Liver (tissue), 9 donors: Measurements from ENCODE around the gene ANKRD13A. TPM values are rescaled to one million over a fixed set of nuclear protein-coding genes. Genes with fewer than 3 reads are reported as not detected.

Source experiments
- DNase-seq: peaks from one replicate; pipeline ENCODE4 v3.0.0-alpha.2; 2017; ENCODE audit warnings: low spot score
- H3K27ac ChIP-seq, 2 donors: one replicate each; pipeline ENCODE4 v1.7.0; 2013; ENCODE audit warnings: inconsistent platforms in 2 of 2, low read length in 2 of 2, control low read depth in 1 of 2, low read depth in 1 of 2, mild to moderate bottlenecking in 1 of 2
- H3K27me3 ChIP-seq, 4 donors: one replicate each; pipeline versions ENCODE4 v1.6.1 to v1.7.0; 2013; ENCODE audit warnings: low read length in 3 of 4, inconsistent platforms in 1 of 4, mild to moderate bottlenecking in 1 of 4, moderate library complexity in 1 of 4; ENCODE audit not compliant: control insufficient read depth in 4 of 4, insufficient read depth in 4 of 4
- H3K36me3 ChIP-seq, 4 donors: one replicate each; pipeline versions ENCODE4 v1.6.1 to v1.7.0; 2013; ENCODE audit warnings: low read length in 3 of 4, mild to moderate bottlenecking in 3 of 4, low read depth in 1 of 4, moderate library complexity in 1 of 4; ENCODE audit not compliant: control insufficient read depth in 4 of 4, insufficient read depth in 3 of 4
- H3K4me1 ChIP-seq, 4 donors: one replicate each; pipeline versions ENCODE4 v1.6.1 to v1.7.0; 2013; ENCODE audit warnings: low read length in 3 of 4, mild to moderate bottlenecking in 3 of 4, moderate library complexity in 1 of 4; ENCODE audit not compliant: control insufficient read depth in 4 of 4, insufficient read depth in 4 of 4
- H3K4me3 ChIP-seq, 3 donors: one replicate each; pipeline versions ENCODE4 v1.6.1 to v1.7.0; 2013; ENCODE audit warnings: low read length in 3 of 3, control low read depth in 1 of 3, low read depth in 1 of 3, mild to moderate bottlenecking in 1 of 3
- H3K9ac ChIP-seq, 2 donors: one replicate each; pipeline ENCODE4 v1.7.0; 2013; ENCODE audit warnings: low read length in 2 of 2, mild to moderate bottlenecking in 2 of 2, moderate library complexity in 2 of 2, control low read depth in 1 of 2, low read depth in 1 of 2
- H3K9me3 ChIP-seq, 4 donors: one replicate each; pipeline versions ENCODE4 v1.6.1 to v1.7.0; 2013; ENCODE audit warnings: low read length in 3 of 4; ENCODE audit not compliant: control insufficient read depth in 4 of 4
- EGR1 ChIP-seq, 2 donors: IDR thresholded peaks; 2 replicates each; pipeline ENCODE4 v1.6.1; 2016 to 2018; ENCODE audit warnings: antibody characterized with exemption in 2 of 2, low read depth in 2 of 2
- FOXA1 ChIP-seq: IDR thresholded peaks from 2 replicates; pipeline ENCODE4 v1.6.1; 2016; ENCODE audit warnings: antibody characterized with exemption
- GABPA ChIP-seq, 2 donors: IDR thresholded peaks in 1 of 2; conservative IDR thresholded peaks in 1 of 2; 2 replicates each; pipeline ENCODE4 v1.6.1; 2016; ENCODE audit warnings: antibody characterized with exemption in 2 of 2, mild to moderate bottlenecking in 1 of 2, moderate library complexity in 1 of 2
- HNF4A ChIP-seq, 2 donors: conservative IDR thresholded peaks; 2 replicates each; pipeline ENCODE4 v1.6.1; 2016; ENCODE audit warnings: antibody characterized with exemption in 2 of 2, mild to moderate bottlenecking in 2 of 2
- HNF4G ChIP-seq: IDR thresholded peaks from 2 replicates; pipeline ENCODE4 v1.6.1; 2016; ENCODE audit warnings: antibody characterized with exemption
- JUND ChIP-seq, 2 donors: IDR thresholded peaks; 2 replicates each; pipeline ENCODE4 v1.6.1; 2016; ENCODE audit warnings: antibody characterized with exemption in 2 of 2
- NR2F2 ChIP-seq: IDR thresholded peaks from 2 replicates; pipeline ENCODE4 v1.6.1; 2016; ENCODE audit warnings: antibody characterized with exemption
- RAD21 ChIP-seq, 2 donors: IDR thresholded peaks; 2 replicates each; pipeline ENCODE4 v1.6.1; 2016; ENCODE audit warnings: antibody characterized with exemption in 2 of 2, mild to moderate bottlenecking in 2 of 2
- RXRA ChIP-seq, 2 donors: IDR thresholded peaks; 2 replicates each; pipeline ENCODE4 v1.6.1; 2017 to 2018; ENCODE audit warnings: antibody characterized with exemption in 2 of 2, mild to moderate bottlenecking in 1 of 2
- SP1 ChIP-seq: IDR thresholded peaks from 2 replicates; pipeline ENCODE4 v1.6.1; 2018; ENCODE audit warnings: antibody characterized with exemption, mild to moderate bottlenecking
- TAF1 ChIP-seq: conservative IDR thresholded peaks from 2 replicates; pipeline ENCODE4 v1.6.1; 2016; ENCODE audit warnings: antibody characterized with exemption, mild to moderate bottlenecking
- YY1 ChIP-seq: IDR thresholded peaks from 2 replicates; pipeline ENCODE4 v1.6.1; 2016; ENCODE audit warnings: antibody characterized with exemption, mild to moderate bottlenecking
- WGBS: extraction: QIAGEN DNeasy Blood & Tissue Kit; methylation state at CpG from one replicate; pipeline ENCODE4 v1.1.7; 2013; 5-methylcytosine and 5-hydroxymethylcytosine counted together
- polyA plus RNA-seq, 2 donors: library from polyadenylated mRNA; stranded (reverse) in 1 of 2; unstranded in 1 of 2; fragments of 200-250 nt in 1 of 2; fragments of >200 nt in 1 of 2; fragmentation: Nextera tagmentation in 1 of 2; extraction: Ambion mirVana in 1 of 2; gene quantifications; one replicate each; pipeline versions ENCODE4 v1.2.1 to v1.2.3, GENCODE V29; 2013 to 2015
- total RNA-seq, 2 donors: library from RNA; depleted of rRNA; stranded (reverse); fragments of >200 nt; gene quantifications; one replicate each; pipeline ENCODE4 v1.2.3, GENCODE V29; 2014
- TF ChIP-seq, protein P1 (sequence below): IDR thresholded peaks from 2 replicates; pipeline ENCODE4 v1.6.1; 2016; ENCODE audit warnings: antibody characterized with exemption, mild to moderate bottlenecking
- TF ChIP-seq, protein P2 (sequence below): IDR thresholded peaks from 2 replicates; pipeline ENCODE4 v1.6.1; 2016; ENCODE audit warnings: antibody characterized with exemption
- TF ChIP-seq, protein P3 (sequence below): IDR thresholded peaks from 2 replicates; pipeline ENCODE4 v1.6.1; 2016; ENCODE audit warnings: antibody characterized with exemption
- TF ChIP-seq, protein P4 (sequence below): IDR thresholded peaks from 2 replicates; pipeline ENCODE4 v1.6.1; 2016; ENCODE audit warnings: antibody characterized with exemption
- donor health status: healthy.
- donor health status: healthy.
- donor health status: healthy.
- donor health status: healthy.
- donor health status: healthy.

Gene ANKRD13A
- total and polyA plus RNA-seq, 4 donors = 7.0 to 40.5 (median 18.8) TPM

DNA sequence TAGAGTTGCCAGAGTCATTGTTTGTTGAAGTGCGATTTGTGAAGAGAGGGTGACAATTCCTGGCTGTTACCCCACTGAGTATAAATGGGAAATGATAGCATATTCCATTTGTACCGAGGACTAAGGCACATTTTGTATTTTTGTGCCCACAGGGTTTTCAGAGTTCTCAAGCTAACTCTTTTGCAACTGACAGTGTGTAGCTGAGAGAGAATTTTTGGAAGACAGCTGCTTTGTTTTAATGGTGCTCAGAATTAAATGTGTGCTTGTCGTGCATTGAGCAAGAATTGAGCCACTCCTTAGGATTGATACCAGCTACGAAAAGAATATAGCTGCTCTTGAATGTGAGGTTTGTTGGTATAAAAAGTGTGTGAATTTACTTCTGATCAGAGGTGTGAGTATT is 21.7 kb downstream of the ANKRD13A start:
- Histone ChIP-seq H3K9me3 (no peaks in the 10 kb centered on the region), H3K4me1 (peaks cover 4 to 26% (median 23%) of the 10 kb centered on the region in 4 donors), H3K27me3 (no peaks in the 10 kb centered on the region), H3K27ac (no peak overlapping the region), H3K4me3 (no peak overlapping the region), H3K36me3 (peaks cover 2 to 29% (median 26%) of the 10 kb centered on the region in 4 donors), H3K9ac (no peak overlapping the region)
- DNase-seq = no peak
- no peak for TF ChIP-seq RXRA (IDR thresholded peaks at IDR 0.05)
- no peak for TF ChIP-seq HNF4G
- TF ChIP-seq FOXA1 = no peak
- no peak for TF ChIP-seq JUND (IDR thresholded peaks at IDR 0.05)
- 96% methylated on average over 4 of the region's 4 CpGs for WGBS

DNA sequence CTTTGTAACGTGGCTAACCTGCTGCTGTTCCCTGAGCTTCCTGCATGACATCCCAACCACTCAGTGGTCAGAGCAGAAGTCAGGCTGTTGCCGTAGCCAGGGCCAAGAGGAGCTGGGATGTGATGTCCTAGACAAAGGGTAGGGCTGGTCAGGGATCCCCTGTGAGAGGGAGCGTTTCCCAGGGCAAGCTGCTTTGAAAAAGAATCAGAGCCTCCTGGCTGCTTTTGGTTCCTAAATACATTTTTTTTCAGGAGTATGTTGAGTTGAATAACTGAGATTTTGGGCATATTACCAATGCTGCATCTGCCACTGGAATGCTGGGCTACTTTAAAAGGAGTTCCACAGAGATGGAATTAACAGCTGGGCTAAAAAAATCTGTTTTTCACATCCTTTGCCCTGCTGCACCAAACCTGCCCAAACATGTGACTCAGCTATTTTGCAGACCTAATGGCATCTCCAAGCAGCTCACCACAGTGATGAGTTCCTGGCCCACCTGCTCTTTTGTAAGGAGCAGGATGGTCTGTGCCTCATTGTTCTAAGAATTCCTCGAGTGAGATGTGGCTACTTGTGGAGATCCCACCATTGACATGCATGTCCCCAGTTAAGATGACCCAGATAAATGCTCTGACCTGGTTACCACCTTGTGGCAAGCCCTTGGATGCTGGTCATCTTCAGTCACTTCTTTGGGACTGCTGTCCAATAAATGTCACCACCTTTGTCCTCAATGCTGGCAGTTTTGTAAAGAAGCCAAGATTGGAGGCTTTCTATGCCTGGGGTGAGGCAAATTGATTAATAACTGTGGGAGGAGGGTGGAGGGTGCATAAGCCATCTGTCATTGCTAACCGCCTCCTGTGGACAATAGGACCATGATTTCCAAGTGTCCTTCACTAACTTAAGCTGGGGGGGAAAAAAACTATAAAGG is 24.1 kb downstream of the ANKRD13A start:
- H3K27ac ChIP-seq = peak overlapping the region; percentile 14 to 18
- H3K36me3 ChIP-seq = peaks cover 2 to 35% (median 23%) of the 10 kb centered on the region in 4 donors
- H3K4me1 ChIP-seq = peaks cover 4 to 26% (median 23%) of the 10 kb centered on the region in 4 donors
- no peak overlapping the region for H3K4me3 ChIP-seq
- DNase-seq = no peak
- no peaks in the 10 kb centered on the region for H3K9me3 ChIP-seq
- 80% methylated on average over 5 of the region's 5 CpGs for WGBS
- H3K27me3 ChIP-seq = no peaks in the 10 kb centered on the region
- TF ChIP-seq EGR1 (IDR thresholded peaks at IDR 0.05; ENCODE audit: low read depth in 2 of 2) = no peak
- TF ChIP-seq NR2F2 = no peak
- peak; percentile 55 to 73 for TF ChIP-seq HNF4A (conservative IDR thresholded peaks at IDR 0.05)
- TF ChIP-seq YY1 = peak; percentile 58
- TF ChIP-seq, protein P1, sequence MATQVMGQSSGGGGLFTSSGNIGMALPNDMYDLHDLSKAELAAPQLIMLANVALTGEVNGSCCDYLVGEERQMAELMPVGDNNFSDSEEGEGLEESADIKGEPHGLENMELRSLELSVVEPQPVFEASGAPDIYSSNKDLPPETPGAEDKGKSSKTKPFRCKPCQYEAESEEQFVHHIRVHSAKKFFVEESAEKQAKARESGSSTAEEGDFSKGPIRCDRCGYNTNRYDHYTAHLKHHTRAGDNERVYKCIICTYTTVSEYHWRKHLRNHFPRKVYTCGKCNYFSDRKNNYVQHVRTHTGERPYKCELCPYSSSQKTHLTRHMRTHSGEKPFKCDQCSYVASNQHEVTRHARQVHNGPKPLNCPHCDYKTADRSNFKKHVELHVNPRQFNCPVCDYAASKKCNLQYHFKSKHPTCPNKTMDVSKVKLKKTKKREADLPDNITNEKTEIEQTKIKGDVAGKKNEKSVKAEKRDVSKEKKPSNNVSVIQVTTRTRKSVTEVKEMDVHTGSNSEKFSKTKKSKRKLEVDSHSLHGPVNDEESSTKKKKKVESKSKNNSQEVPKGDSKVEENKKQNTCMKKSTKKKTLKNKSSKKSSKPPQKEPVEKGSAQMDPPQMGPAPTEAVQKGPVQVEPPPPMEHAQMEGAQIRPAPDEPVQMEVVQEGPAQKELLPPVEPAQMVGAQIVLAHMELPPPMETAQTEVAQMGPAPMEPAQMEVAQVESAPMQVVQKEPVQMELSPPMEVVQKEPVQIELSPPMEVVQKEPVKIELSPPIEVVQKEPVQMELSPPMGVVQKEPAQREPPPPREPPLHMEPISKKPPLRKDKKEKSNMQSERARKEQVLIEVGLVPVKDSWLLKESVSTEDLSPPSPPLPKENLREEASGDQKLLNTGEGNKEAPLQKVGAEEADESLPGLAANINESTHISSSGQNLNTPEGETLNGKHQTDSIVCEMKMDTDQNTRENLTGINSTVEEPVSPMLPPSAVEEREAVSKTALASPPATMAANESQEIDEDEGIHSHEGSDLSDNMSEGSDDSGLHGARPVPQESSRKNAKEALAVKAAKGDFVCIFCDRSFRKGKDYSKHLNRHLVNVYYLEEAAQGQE = peak; percentile 51
- peak; percentile 29 for TF ChIP-seq SP1
- TF ChIP-seq GABPA (IDR thresholded peaks at IDR 0.05 in 1 of 2, conservative IDR thresholded peaks at IDR 0.05 in 1 of 2) = no peak
- peak; percentile 14 to 30 for TF ChIP-seq RAD21 (IDR thresholded peaks at IDR 0.05)
- TF ChIP-seq, protein P2, sequence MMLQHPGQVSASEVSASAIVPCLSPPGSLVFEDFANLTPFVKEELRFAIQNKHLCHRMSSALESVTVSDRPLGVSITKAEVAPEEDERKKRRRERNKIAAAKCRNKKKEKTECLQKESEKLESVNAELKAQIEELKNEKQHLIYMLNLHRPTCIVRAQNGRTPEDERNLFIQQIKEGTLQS = no peak
- no peak for TF ChIP-seq HNF4G
- TF ChIP-seq JUND (IDR thresholded peaks at IDR 0.05) = peak in 1 of 2 donors; percentile 64
- TF ChIP-seq, protein P3, sequence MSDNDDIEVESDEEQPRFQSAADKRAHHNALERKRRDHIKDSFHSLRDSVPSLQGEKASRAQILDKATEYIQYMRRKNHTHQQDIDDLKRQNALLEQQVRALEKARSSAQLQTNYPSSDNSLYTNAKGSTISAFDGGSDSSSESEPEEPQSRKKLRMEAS = peak; percentile 15
- peak; percentile 45 to 78 for TF ChIP-seq RXRA (IDR thresholded peaks at IDR 0.05)
- TF ChIP-seq, protein P4, sequence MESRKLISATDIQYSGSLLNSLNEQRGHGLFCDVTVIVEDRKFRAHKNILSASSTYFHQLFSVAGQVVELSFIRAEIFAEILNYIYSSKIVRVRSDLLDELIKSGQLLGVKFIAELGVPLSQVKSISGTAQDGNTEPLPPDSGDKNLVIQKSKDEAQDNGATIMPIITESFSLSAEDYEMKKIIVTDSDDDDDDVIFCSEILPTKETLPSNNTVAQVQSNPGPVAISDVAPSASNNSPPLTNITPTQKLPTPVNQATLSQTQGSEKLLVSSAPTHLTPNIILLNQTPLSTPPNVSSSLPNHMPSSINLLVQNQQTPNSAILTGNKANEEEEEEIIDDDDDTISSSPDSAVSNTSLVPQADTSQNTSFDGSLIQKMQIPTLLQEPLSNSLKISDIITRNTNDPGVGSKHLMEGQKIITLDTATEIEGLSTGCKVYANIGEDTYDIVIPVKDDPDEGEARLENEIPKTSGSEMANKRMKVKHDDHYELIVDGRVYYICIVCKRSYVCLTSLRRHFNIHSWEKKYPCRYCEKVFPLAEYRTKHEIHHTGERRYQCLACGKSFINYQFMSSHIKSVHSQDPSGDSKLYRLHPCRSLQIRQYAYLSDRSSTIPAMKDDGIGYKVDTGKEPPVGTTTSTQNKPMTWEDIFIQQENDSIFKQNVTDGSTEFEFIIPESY = peak; percentile 49
- no peak for TF ChIP-seq TAF1
- H3K9ac ChIP-seq = no peak overlapping the region
